Measurements from ENCODE around the gene MIDN.

DNA sequence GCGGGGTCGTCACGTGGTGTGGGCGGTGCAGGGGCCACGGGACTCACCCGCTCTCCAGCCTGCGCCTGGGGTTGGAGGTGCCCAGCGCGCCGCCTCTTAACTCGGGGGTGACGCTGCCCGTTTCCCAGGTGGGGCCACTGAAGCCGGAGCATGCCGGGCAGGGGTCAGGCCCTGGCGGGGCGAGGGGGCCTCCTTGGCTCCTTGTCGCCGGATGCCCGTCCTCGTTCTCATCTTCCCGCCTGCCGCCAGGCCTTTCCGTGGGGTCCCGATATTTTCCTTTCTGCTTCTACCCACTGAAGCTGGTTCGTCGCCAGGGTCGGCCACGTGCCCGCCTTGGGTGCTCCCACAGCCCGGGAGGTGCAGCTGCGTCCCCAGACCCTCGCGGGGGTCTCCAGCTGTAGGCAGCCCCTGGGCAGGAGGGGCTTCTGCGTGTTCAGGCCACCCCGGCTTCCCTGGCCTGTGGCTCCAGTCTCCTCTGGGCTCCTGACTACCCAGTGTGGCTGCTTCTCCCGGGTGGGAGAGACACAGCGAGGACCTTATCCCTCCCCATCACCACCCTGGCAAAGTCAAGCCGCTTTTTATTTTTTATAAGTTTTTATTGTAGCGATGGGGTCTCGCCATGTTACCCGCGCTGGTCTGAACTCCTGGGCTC, 27.7 kb downstream of the MIDN start:
- TF ChIP-seq CTCF (IDR thresholded peaks at IDR 0.05) (no peak), POLR2AphosphoS5 (IDR thresholded peaks at IDR 0.05; ENCODE audit: low read depth, low read length) (peak; percentile 44; the same call in 1 of the 2 replicates), SIN3A (IDR thresholded peaks at IDR 0.05; ENCODE audit: borderline replicate concordance, insufficient read depth, low read depth, low read length) (no peak), REST (IDR thresholded peaks at IDR 0.05; ENCODE audit: insufficient read depth in 1 of 2, low read depth in 2 of 2, low read length in 1 of 2) (no peak), TCF7L2 (IDR thresholded peaks at IDR 0.05; ENCODE audit: low read depth, low read length) (no peak)

Data from Panc1 (cell line).